Choroid plexus epithelial cell (primary cell): ENCODE results near the gene EXOSC10.
"Not testable (repeated sequence)": the region's sequence is repeated elsewhere in the genome, so short reads cannot be mapped to it uniquely, and the experiment has no call there.

Experiments
- DNase-seq: peaks from one replicate; pipeline ENCODE4 v3.0.0-alpha.2; 2010; ENCODE audit warnings: low read depth
- H3K4me3 ChIP-seq: 2 replicates; pipeline ENCODE4 v1.5.1; 2011; ENCODE audit warnings: low read depth, mild to moderate bottlenecking, control low read depth, low read length, moderate library complexity
- TF ChIP-seq, protein P1 (sequence below): conservative IDR thresholded peaks from 2 replicates; pipeline ENCODE4 v1.5.1; 2011; ENCODE audit warnings: low read depth, mild to moderate bottlenecking, control low read depth, inconsistent platforms, low read length, moderate library complexity

The EXOSC10 gene

DNA sequence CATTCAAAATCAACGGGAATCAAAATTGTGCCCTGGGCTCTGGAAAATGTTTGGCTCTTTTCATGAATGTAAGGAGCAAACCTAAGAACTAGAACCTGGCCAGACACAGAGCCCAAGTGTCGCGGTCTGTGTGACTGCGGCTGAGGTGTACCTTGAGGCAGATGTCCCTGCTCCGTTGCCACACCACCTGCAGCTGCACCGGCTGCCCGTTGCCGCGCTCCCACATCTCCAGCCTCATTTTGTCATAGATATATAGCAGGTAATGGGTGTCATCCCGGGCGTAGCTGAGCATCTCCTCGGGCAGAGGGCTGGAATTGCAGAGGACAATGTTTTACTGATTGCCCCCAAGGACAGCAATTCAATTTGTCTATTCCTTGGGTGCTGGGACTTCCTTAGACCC, 18.7 kb downstream of the EXOSC10 start:
- TF ChIP-seq, protein P1, sequence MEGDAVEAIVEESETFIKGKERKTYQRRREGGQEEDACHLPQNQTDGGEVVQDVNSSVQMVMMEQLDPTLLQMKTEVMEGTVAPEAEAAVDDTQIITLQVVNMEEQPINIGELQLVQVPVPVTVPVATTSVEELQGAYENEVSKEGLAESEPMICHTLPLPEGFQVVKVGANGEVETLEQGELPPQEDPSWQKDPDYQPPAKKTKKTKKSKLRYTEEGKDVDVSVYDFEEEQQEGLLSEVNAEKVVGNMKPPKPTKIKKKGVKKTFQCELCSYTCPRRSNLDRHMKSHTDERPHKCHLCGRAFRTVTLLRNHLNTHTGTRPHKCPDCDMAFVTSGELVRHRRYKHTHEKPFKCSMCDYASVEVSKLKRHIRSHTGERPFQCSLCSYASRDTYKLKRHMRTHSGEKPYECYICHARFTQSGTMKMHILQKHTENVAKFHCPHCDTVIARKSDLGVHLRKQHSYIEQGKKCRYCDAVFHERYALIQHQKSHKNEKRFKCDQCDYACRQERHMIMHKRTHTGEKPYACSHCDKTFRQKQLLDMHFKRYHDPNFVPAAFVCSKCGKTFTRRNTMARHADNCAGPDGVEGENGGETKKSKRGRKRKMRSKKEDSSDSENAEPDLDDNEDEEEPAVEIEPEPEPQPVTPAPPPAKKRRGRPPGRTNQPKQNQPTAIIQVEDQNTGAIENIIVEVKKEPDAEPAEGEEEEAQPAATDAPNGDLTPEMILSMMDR: no peak
- DNase-seq: no peak
- H3K4me3 ChIP-seq: no peak overlapping the region

DNA sequence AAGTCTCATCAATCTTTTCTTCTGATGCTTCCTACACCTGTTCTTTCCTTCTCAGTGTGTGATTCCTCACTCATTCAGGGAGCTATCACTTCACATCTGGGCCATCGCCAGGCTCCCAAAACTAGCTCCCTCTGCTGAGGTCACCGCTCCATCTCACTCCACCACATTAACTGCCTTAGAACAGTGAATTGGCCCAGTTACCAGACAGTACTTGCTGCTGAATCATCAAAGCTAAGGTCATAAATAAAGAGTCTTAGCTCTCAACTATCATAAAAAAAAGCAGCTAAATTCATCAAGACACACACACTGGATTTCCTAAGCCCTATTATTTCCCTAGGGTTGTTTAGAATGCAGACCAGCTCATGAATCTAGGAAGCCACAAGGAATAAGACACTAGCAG, 21.0 kb downstream of the EXOSC10 start:
- TF ChIP-seq, protein P1: no peak
- DNase-seq: no peak
- no peak overlapping the region for H3K4me3 ChIP-seq

DNA sequence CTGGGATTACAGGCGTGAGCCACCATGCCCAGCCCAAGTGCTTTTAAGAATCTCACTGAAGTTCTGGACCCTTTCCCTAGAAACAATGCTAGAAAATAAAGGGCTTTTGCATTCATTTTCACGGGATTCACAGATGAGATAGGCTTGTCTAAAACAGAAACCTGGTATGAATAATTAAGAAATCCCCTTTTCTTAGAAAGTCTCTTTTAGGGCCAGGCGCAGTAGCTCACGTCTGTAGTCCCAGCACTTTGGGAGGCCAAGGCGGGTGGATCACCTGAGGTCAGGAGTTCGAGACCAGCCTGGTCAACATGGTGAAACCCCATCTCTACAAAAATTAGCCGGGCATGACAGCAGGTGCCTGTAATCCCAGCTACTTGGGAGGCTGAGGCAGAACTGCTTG, 26.3 kb downstream of the EXOSC10 start:
- not testable (repeated sequence) for DNase-seq

DNA sequence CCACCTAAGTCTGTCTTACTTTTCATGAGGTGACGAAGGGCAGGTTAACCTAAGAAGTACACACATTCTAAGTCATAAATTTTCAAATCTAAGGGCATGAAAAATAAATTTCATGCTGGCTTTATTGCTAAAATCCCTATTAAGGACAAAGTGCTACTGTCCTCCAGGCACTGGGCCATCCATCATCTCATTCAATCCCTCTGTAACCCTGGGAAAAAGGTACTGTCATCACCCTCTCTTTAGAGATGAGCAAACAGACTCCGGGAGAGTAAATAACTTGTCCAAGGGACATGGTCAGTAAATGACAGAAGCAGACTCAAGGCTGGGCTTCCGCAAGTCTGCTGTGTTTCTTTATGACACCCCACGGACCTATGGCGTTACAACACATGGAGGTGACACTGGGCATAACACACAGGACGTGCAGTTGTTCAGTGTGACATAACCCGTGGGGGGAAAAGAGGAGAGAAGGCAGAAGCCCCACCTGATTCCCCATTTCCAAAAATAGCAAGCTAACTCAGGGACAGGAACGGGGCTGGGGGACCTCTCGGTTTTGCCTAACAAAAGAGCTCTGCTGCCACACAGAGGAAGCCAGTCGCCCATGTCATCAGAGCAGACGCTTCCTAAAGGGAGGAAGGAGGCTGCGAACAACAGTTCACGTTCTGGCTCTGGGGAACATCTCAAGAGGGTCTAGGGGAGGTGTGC, 27.3 kb downstream of the EXOSC10 start:
- DNase-seq: no peak
- no peak overlapping the region for H3K4me3 ChIP-seq
- TF ChIP-seq, protein P1: no peak

More for the DNA sequence above, 26.3 kb downstream of the EXOSC10 start:
- not testable (repeated sequence) for H3K4me3 ChIP-seq

DNA sequence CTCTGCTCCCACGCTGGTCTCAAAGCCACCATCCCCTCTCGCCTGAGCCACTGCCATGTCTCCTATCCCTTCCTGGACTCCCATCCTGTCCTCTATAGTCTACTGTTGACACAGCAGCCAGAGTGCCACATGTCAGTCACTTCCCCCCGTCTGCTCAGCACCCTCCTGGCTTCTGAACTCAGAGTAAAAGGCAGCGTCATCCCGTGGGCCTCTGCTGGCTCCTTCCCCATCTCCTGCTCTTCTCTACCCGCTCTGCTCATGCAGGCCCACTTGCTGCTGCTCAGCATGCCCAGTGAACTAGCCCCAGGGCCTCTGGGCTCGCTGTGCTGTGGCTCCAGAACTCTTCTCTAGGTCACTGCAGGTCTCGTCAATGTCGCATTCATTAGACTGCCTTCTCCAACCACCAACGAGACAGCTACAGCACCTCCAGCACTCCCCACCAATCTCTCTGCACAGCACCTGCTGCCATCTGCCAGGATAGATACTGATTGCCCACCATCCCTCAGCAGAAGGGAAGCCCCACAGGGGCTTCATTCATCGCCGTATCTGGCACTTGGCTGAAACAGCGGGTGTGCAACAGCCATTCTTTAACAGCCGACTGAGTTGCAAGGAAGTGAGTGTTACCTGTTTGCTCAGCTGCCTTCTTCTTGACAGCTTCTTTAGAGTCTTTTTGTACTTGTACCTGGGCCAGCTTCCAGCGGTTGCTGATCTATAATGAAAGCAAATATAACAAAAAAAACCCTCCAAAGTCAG, 28.0 kb downstream of the EXOSC10 start:
- TF ChIP-seq, protein P1: no peak
- no peak for DNase-seq
- H3K4me3 ChIP-seq: no peak overlapping the region

DNA sequence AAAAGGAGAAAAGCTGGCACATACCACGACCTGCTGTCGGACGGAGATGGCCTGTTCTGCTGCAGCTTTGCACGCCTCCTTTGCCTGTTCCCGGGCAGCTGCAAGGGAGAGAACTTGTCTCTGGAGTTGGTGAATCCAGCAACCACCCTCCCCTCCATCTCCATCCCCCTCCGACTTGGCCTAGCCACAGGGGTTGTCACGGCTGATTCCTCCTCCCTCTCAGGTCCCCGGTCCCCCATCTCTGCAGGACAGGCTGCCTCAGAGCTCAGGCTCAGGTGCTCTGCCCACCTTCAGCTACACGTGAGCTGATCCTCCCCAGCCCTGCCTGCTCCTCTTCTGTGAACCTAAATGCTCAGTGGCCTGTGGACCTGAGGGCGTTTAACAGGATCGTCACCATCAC, 28.8 kb downstream of the EXOSC10 start:
- no peak for DNase-seq
- TF ChIP-seq, protein P1: no peak

DNA sequence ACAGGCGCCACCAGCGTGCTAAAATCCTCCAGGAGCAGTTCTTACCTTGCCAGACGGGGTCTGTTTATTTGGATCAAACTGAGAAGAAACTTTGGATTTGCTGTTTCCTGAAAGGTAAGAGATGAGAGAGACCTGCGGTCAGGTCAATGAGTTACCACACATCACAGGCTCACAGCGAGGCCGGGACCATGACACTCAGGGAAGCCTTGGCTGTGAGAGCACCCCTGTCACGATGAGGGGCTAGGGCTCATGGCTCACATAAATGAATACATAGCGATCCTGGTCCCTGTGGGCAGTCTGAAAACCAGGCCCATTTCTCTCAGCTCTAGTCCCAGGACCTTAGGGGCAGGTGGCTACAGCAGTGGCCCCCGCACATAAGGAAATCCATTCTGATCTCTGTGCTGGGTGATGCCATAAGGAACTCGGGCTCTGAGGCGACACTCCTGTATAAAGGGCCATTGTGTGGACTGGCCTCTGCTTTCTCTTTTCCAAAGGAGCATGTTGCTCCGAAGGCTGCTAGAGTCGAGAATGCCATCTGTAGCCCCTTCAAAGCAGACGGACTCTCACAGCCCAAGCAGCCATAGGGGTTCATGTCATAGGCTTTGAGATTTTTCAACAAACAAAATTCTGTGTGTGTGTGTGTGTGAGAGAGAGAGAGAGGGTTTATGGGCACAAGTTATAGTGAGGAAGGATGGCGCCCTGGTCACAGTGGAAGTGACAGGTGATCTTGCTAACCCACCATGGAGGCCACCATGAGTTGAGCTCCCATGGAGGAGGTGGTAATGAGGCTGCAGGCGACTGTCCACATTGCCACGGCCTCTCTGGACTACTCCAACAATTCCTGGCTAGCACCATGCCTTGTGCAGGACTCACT, 30.8 kb downstream of the EXOSC10 start:
- no peak for DNase-seq
- H3K4me3 ChIP-seq: no peak overlapping the region
- TF ChIP-seq, protein P1: no peak

More for the DNA sequence above, 28.8 kb downstream of the EXOSC10 start:
- no peak overlapping the region for H3K4me3 ChIP-seq
